Right lobe of liver (tissue), 6 donors: ENCODE results near the gene AFP. TPM values are rescaled to one million over a fixed set of nuclear protein-coding genes. Genes with fewer than 3 reads are reported as not detected.

Experiments used
- ATAC-seq, 4 donors: fragments of 200-7000 bp; cut with Tn5 transposase; one replicate each; pipeline ENCODE4 v1.9.1; 2020; ENCODE audit warnings: mild to moderate bottlenecking in 4 of 4, moderate library complexity in 4 of 4
- DNase-seq, 3 donors: peaks; one replicate each; pipeline ENCODE4 v3.0.0-alpha.2; 2020
- H3K27ac ChIP-seq, 3 donors: fragments of 200-600 bp; one replicate each; pipeline ENCODE4 v1.8.0; 2022
- H3K27me3 ChIP-seq, 2 donors: fragments of 200-600 bp; one replicate each; pipeline ENCODE4 v1.8.0; 2022
- H3K36me3 ChIP-seq, 4 donors: fragments of 200-600 bp; sonication (generic) in 1 of 4; one replicate each; pipeline versions ENCODE4 v1.5.1 to v1.8.0; 2017 to 2022; ENCODE audit warnings: control low read depth in 1 of 4
- H3K4me1 ChIP-seq, 4 donors: fragments of 200-600 bp; sonication (generic) in 1 of 4; one replicate each; pipeline versions ENCODE4 v1.5.1 to v1.8.0; 2017 to 2022; ENCODE audit warnings: control low read depth in 1 of 4
- H3K4me3 ChIP-seq, 3 donors: fragments of 200-600 bp; one replicate each; pipeline ENCODE4 v1.8.0; 2022
- H3K9me3 ChIP-seq, 4 donors: fragments of 200-600 bp; sonication (generic) in 1 of 4; one replicate each; pipeline versions ENCODE4 v1.5.1 to v1.8.0; 2017 to 2022; ENCODE audit warnings: control low read depth in 1 of 4
- POLR2A ChIP-seq: fragments of 450-650 bp; IDR thresholded peaks from one replicate; pipeline ENCODE4 v1.6.1; 2017; ENCODE audit warnings: antibody characterized with exemption, mild to moderate bottlenecking
- WGBS: methylation state at CpG from one replicate; pipeline ENCODE4 v1.1.6; 2018; ENCODE audit warnings: low coverage, low lambda C conversion rate; ENCODE audit not compliant: insufficient coverage; ENCODE audit errors: missing lambda C conversion rate; 5-methylcytosine and 5-hydroxymethylcytosine counted together
- intact Hi-C, 2 donors: fragments of 100-400 bp; cut with DNase I; formaldehyde crosslinking; loops; one replicate each; pipeline versions ENCODE4 v1.11.2 to v1.14.1; 2022
- total RNA-seq, 6 experiments: library from RNA; depleted of rRNA in 2 of 6; stranded (reverse); fragments of >200 nt in 2 of 6; fragmentation: NEBNext Ultra II Directional in 3 of 6; extraction: Animal tissue kit (Norgen Biotek cat#: 25700) in 3 of 6; gene quantifications; one replicate each; pipeline versions ENCODE4 v1.1.0 to v1.2.4, GENCODE V29; 2016 to 2023
- TF ChIP-seq, protein P1 (sequence below), 4 donors: fragments of 200-600 bp in 3 of 4; fragments of 450-650 bp in 1 of 4; IDR thresholded peaks; one replicate each; pipeline versions ENCODE4 v1.5.1 to v1.8.0; 2016 to 2022; ENCODE audit warnings: antibody characterized with exemption in 4 of 4, mild to moderate bottlenecking in 2 of 4
- donor health status: DM: no; HTN: yes; CAD: no.
- donor health status: DM: no; HTN: no; CAD: no.
- donor health status: DM: no; HTN: no; CAD: no.
- donor health status: DM: no; HTN: yes; CAD: no.
- donor health status: DM: no; HTN: yes; CAD: no.

AFP gene
- total RNA-seq, 6 experiments from 2014 or later = 0.78 to 3.8 (median 3.4) TPM; not detected in 1

DNA sequence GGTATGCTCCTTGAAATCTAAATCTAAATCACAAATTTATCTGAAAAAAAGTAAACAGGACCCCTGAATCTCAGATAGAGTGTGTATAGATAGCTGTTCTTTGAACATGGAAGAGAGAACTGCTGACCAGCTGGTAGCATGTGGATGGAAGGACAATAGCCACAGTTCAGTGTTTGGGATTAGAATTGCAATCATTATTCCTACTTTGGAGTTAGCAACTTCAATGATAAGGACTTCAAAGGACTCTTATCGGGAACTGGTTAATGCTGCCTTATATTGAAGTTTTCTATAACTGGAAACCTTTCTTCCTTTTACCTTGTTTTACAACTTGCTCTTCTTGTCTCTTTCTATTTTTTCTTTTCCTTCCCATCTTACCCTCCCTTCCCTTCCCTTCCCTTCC is 50.5 kb downstream of the AFP start:
- Histone ChIP-seq H3K36me3 (peaks cover 0 to 63% (median 15%) of the 10 kb centered on the region in 4 donors), H3K9me3 (no peaks in the 10 kb centered on the region), H3K4me3 (no peak overlapping the region), H3K4me1 (peaks cover 0 to 32% (median 0%) of the 10 kb centered on the region in 4 donors), H3K27me3 (no peaks in the 10 kb centered on the region), H3K27ac (no peak overlapping the region)
- no peak for ATAC-seq
- 42% methylated on average over 1 of the region's 1 CpG for WGBS
- no peak for DNase-seq
- TF ChIP-seq, protein P1, sequence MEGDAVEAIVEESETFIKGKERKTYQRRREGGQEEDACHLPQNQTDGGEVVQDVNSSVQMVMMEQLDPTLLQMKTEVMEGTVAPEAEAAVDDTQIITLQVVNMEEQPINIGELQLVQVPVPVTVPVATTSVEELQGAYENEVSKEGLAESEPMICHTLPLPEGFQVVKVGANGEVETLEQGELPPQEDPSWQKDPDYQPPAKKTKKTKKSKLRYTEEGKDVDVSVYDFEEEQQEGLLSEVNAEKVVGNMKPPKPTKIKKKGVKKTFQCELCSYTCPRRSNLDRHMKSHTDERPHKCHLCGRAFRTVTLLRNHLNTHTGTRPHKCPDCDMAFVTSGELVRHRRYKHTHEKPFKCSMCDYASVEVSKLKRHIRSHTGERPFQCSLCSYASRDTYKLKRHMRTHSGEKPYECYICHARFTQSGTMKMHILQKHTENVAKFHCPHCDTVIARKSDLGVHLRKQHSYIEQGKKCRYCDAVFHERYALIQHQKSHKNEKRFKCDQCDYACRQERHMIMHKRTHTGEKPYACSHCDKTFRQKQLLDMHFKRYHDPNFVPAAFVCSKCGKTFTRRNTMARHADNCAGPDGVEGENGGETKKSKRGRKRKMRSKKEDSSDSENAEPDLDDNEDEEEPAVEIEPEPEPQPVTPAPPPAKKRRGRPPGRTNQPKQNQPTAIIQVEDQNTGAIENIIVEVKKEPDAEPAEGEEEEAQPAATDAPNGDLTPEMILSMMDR (IDR thresholded peaks at IDR 0.05) = no peak
- no peak for TF ChIP-seq POLR2A
- intact Hi-C loops = no loop called here

DNA sequence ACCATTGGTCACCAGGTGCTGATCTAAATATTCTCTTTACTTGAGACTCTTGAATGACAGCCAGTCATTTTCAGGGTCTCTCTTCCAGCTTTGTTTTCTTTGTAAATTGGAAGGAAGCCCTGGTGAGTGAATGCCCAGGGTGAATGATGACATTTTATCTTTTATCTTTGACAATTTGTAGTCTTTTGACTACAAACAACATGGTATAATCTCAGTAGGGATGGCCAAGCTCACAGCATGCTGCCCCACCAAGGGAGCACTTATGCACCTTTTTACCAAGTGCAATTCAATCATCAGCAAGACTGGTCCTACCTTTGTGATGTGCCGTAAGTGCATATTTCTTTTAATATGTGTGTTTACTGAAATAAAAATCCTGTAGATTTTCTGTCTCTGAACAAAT is 51.2 kb downstream of the AFP start:
- TF ChIP-seq POLR2A = no peak
- TF ChIP-seq, protein P1 (IDR thresholded peaks at IDR 0.05) = no peak
- ATAC-seq = no peak
- Histone ChIP-seq H3K9me3 (no peaks in the 10 kb centered on the region), H3K27ac (peak overlapping the region in 1 of 3 donors; percentile 10), H3K4me3 (no peak overlapping the region), H3K4me1 (peaks cover 0 to 32% (median 0%) of the 10 kb centered on the region in 4 donors), H3K27me3 (no peaks in the 10 kb centered on the region), H3K36me3 (peaks cover 0 to 68% (median 15%) of the 10 kb centered on the region in 4 donors)
- no peak for DNase-seq
- WGBS = 83% methylated on average over 1 of the region's 1 CpG
- intact Hi-C loops = no loop called here

DNA sequence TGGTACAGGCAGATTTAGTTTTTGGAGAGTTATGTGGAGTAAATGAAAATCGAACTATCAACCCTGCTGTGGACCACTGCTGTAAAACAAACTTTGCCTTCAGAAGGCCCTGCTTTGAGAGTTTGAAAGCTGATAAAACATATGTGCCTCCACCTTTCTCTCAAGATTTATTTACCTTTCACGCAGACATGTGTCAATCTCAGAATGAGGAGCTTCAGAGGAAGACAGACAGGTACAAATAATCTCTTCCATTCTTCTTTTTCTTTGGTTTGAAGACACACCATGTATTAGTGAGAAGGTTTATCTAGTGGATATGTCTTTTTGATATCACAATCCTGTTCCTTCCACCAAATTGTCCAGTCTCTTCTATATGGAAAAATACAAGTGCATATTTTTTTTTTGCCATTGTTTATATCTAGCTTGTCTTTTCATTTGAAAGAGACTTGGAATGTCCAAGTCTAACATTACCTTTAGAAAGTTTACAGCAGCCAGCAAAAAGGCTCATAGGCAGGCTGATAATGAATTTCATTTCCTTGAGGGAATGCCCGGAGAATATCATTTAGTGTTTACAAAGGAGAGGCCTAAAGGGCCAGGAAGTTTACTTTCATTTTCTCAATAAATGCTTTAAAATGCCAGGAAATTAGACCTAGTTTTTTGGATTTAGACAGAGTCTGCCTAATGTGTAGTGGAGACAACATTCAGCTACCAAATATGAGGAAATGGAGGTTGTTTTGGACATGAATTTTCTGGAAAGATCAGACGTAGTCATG is 64.2 kb downstream of the AFP start:
- ATAC-seq = peak; percentile 24 to 73 (median 38)
- H3K27me3 ChIP-seq = no peaks in the 10 kb centered on the region
- no peak overlapping the region for H3K4me3 ChIP-seq
- WGBS = 35% methylated on average over 4 of the region's 4 CpGs
- intact Hi-C loops = no loop called here
- no peaks in the 10 kb centered on the region for H3K9me3 ChIP-seq
- TF ChIP-seq POLR2A = no peak
- TF ChIP-seq, protein P1 (IDR thresholded peaks at IDR 0.05) = no peak
- peak overlapping the region in 2 of 3 donors; percentile 47 to 49 for H3K27ac ChIP-seq
- peaks cover 0 to 80% (median 30%) of the 10 kb centered on the region in 4 donors for H3K36me3 ChIP-seq
- no peak for DNase-seq
- peaks cover 0 to 60% (median 19%) of the 10 kb centered on the region in 4 donors for H3K4me1 ChIP-seq

DNA sequence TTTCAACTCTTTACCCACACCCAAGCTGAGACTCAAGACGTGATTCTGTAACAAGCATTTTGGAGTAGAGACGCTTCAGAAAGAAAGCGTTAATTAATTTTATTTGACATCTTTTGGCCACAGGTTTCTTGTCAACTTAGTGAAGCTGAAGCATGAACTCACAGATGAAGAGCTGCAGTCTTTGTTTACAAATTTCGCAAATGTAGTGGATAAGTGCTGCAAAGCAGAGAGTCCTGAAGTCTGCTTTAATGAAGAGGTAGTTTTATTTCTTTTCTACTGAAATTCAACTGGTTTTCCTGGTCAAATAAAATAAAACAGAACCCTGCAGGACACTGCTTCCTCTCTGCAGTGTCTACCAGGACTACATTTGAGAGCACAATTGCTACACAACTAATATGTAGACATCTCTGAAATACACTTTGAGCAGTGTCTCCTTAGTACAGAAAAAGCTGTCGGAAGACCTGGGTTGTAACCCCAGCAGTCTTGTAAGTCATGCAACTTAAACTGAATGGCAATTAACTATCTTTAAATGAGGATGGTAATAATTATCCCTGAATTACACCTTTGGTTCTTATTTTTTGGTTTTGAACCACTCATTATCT is 65.7 kb downstream of the AFP start:
- intact Hi-C loops = no loop called here
- WGBS = 50% methylated on average over 5 of the region's 5 CpGs
- TF ChIP-seq, protein P1 (IDR thresholded peaks at IDR 0.05) = no peak
- no peak for TF ChIP-seq POLR2A
- peak; percentile 48 to 65 (median 56) for ATAC-seq
- peaks cover 0 to 64% (median 26%) of the 10 kb centered on the region in 4 donors for H3K36me3 ChIP-seq
- peak overlapping the region; percentile 11 to 49 (median 47) for H3K27ac ChIP-seq
- H3K9me3 ChIP-seq = no peaks in the 10 kb centered on the region
- no peak overlapping the region for H3K4me3 ChIP-seq
- H3K27me3 ChIP-seq = no peaks in the 10 kb centered on the region
- DNase-seq = no peak
- peaks cover 0 to 69% (median 29%) of the 10 kb centered on the region in 4 donors for H3K4me1 ChIP-seq
